Measurements from ENCODE around the gene HPSE.
"Not testable (repeated sequence)": the region's sequence is repeated elsewhere in the genome, so short reads cannot be mapped to it uniquely, and the experiment has no call there.

GRCh38 chr4:83290059-83290774 is 44.4 kb downstream of the HPSE start:
- TF ChIP-seq POLR2A, CTCF (IDR thresholded peaks at IDR 0.05): not testable (repeated sequence)
